Fibroblast of mammary gland (primary cell): ENCODE data around the gene HLA-DRA.

Source experiments
- DNase-seq: peaks from one replicate; pipeline ENCODE4 v3.0.0-alpha.2; 2010; ENCODE audit warnings: low read depth
- H3K4me3 ChIP-seq: 2 replicates; pipeline ENCODE4 v1.5.1; 2011; ENCODE audit warnings: low read depth, mild to moderate bottlenecking, low read length, moderate library complexity; ENCODE audit not compliant: control insufficient read depth
- TF ChIP-seq, protein P1 (sequence below): conservative IDR thresholded peaks from 2 replicates; pipeline ENCODE4 v1.5.1; 2011; ENCODE audit warnings: low read depth, low read length, inconsistent platforms; ENCODE audit not compliant: control insufficient read depth, insufficient read depth

The HLA-DRA gene

DNA sequence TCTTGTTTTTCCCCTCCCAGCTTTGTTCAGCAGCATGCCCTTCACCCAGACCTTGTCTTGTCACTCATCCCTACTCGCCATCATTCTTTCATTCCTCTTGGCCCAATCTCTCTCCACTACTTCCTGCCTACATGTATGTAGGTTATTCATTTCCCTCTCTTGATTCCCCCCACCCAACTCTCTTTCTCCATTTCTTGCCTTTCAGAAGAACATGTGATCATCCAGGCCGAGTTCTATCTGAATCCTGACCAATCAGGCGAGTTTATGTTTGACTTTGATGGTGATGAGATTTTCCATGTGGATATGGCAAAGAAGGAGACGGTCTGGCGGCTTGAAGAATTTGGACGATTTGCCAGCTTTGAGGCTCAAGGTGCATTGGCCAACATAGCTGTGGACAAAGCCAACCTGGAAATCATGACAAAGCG is 2.6 kb downstream of the HLA-DRA start:
- TF ChIP-seq, protein P1, sequence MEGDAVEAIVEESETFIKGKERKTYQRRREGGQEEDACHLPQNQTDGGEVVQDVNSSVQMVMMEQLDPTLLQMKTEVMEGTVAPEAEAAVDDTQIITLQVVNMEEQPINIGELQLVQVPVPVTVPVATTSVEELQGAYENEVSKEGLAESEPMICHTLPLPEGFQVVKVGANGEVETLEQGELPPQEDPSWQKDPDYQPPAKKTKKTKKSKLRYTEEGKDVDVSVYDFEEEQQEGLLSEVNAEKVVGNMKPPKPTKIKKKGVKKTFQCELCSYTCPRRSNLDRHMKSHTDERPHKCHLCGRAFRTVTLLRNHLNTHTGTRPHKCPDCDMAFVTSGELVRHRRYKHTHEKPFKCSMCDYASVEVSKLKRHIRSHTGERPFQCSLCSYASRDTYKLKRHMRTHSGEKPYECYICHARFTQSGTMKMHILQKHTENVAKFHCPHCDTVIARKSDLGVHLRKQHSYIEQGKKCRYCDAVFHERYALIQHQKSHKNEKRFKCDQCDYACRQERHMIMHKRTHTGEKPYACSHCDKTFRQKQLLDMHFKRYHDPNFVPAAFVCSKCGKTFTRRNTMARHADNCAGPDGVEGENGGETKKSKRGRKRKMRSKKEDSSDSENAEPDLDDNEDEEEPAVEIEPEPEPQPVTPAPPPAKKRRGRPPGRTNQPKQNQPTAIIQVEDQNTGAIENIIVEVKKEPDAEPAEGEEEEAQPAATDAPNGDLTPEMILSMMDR = no peak
- no peak for DNase-seq
- no peak overlapping the region for H3K4me3 ChIP-seq

DNA sequence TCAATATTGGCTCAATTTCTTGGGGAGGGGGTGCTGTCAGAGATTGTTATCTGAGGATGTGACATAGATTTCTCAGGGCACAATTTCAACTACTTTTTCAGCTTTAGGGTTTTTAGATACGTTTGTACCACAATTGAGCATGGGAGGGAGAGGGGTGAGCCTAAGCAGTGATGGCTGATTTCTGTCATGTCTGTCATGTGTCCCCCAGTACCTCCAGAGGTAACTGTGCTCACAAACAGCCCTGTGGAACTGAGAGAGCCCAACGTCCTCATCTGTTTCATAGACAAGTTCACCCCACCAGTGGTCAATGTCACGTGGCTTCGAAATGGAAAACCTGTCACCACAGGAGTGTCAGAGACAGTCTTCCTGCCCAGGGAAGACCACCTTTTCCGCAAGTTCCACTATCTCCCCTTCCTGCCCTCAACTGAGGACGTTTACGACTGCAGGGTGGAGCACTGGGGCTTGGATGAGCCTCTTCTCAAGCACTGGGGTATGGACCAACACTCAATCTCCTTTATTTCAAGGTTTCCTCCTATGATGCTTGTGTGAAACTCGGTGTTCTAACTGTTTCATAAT is 3.4 kb downstream of the HLA-DRA start:
- DNase-seq = no peak
- no peak overlapping the region for H3K4me3 ChIP-seq
- TF ChIP-seq, protein P1 = no peak

DNA sequence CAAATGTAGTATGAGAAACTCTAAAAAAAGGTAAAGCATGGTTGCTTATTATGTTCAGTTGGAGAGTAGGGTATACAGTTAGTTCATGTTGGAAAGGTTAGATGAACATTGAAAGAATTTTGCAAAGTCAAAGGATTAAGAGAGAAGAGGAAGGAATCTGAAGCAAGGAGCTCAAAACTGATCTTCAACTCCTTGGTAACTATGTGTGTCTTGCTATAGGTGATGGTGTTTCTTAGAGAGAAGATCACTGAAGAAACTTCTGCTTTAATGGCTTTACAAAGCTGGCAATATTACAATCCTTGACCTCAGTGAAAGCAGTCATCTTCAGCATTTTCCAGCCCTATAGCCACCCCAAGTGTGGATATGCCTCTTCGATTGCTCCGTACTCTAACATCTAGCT is 4.7 kb downstream of the HLA-DRA start:
- TF ChIP-seq, protein P1 = no peak
- no peak overlapping the region for H3K4me3 ChIP-seq
- DNase-seq = no peak

DNA sequence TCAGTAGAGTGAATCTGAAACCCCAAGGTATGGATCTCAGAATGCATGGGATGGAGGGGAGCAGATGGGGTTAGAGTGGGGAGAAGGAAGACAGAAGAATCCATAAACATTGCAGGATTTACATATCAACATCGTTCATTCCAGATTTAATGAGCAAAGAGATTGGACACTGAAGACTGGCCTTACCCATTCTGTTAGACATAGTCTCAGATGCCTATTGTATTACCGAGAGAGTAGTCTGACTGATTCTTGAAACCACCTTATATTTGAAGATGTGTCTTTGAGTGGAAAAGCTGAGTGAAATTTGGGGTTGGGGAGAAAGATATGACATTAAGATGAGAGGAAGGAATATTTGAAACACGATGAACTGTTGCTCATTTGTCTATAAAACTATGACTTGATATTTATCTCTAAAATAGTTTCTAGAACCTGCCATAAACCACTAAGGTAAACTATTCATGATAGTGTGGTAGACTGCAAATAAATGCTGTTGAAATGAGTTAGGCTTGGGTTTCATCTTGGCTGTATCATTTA is 5.7 kb downstream of the HLA-DRA start:
- no peak for DNase-seq
- TF ChIP-seq, protein P1 = no peak
- H3K4me3 ChIP-seq = no peak overlapping the region

DNA sequence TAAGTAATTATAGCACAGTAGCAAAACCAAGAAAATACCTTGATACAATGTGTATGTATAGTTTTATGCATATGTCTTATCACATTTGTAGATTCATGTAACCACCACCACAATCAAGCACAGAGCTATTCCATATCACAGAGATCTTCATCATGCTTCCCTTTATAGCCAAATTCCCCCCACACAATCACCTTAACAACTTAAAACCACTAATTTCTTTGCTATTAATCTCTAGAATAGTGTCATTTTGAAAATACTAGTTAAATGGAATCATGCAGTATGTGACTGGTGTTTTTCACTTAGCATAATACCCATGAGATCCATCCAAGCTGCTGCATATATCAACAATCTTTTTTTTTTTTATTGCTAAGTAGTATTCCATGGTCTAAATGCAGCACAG is 8.2 kb downstream of the HLA-DRA start:
- DNase-seq = no peak
- TF ChIP-seq, protein P1 = no peak
- no peak overlapping the region for H3K4me3 ChIP-seq

DNA sequence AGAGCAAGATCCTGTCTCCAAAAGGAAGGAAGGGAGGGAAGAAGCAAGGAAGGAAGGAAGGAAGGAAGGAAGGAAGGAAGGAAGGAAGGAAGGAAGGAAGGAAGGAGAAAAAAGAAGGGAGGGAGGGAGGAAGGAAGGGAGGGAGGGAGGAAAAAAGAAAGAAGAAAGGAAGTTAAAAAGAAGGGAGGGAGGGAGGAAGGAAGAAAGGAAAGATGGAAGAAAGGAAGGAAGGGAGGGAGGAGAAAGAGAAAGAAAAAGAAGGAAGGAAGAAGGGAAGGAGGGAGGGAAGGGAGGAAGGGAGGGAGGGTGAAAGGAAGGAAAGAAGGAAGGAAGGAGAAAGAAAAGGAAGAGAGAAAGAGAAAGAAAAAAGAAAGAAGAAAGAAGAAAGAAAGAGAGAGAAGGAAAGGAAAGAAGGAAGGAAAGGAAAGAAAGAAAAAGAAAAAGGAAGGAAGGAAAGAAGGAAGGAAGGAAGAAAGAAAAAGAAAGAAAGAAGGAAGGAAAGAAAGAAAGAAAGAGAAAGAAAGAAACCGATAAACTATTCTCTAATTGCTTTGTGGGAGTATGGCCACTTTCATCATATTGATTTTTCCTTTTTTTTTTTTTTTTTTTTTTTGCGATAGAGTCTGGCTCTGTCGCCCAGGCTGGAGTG is 9.5 kb downstream of the HLA-DRA start:
- H3K4me3 ChIP-seq = no peak overlapping the region
- DNase-seq = no peak
- TF ChIP-seq, protein P1 = no peak

DNA sequence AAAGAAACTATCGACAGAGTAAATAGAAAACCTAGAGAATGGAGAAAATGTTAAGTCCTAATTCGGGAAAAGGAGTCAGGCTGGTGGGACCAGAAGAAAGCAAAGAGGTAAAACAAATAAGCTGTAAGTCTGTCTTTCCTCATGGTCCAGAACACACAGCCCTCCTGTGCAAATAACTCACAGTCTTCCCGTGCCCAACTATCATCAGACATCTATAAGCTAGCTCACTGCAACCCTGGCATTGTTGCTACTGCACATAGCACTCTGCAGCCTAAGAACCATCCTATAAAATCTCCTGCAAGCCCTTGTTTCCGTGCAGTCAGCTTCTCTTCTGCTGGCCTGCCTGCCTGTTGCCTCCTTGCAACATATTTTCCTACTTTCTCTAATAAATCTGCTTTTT is 17.4 kb downstream of the HLA-DRA start:
- TF ChIP-seq, protein P1 = no peak

More for the DNA sequence above, 17.4 kb downstream of the HLA-DRA start:
- H3K4me3 ChIP-seq = no peak overlapping the region
- DNase-seq = no peak
